Sciatic nerve (tissue), 2 donors: ENCODE results near the gene TMEM19. TPM values are rescaled to one million over a fixed set of nuclear protein-coding genes. Genes with fewer than 3 reads are reported as not detected.
A peak's percentile ranks its signal among the peaks of the same experiment; 100 is the strongest.
"Not testable (repeated sequence)": the region's sequence is repeated elsewhere in the genome, so short reads cannot be mapped to it uniquely, and the experiment has no call there.

ENCODE experiments used
- ATAC-seq: fragments of 200-7000 bp; cut with Tn5 transposase; one replicate; pipeline ENCODE4 v1.9.1; 2020; ENCODE audit warnings: mild to moderate bottlenecking, moderate library complexity
- DNase-seq: peaks from one replicate; pipeline ENCODE4 v3.0.0-alpha.2; 2020; ENCODE audit warnings: low spot score
- intact Hi-C: fragments of 100-400 bp; cut with DNase I; formaldehyde crosslinking; loops from one replicate; pipeline ENCODE4 v1.14.2; 2022
- total RNA-seq: library from RNA; stranded (reverse); fragmentation: NEBNext Ultra II Directional; extraction: Animal tissue kit (Norgen Biotek cat#: 25700); gene quantifications from one replicate; pipeline ENCODE4 v1.2.1, GENCODE V29; 2021
- donor health status: DM: no; HTN: no; CAD: no.
- donor health status: DM: no; HTN: no; CAD: no.

Gene TMEM19
- total RNA-seq, 1 donor from 2014 or later = 20.7 TPM

GRCh38 chr12:71702181-71702580 is 16.3 kb downstream of the TMEM19 start:
- intact Hi-C loops, DNase-seq, ATAC-seq: not testable (repeated sequence)

DNA sequence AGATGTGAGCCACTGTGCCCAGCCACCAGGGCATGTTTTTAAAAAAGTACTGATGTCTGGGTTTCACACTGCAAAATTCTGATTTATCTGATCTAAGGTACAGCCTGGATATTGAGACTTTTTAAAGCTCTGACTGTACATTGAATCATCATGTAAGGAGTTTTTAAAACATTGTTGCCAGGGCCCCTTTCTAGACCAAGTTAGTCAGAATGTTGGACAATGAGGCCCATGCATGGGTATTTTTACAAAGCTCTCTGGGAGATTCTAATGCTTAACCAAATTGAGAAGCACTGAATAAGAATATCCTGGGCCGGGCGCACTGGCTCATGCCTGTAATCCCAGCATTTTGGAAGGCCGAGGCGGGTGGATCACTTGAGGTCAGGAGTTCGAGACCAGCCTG is 16.7 kb downstream of the TMEM19 start:
- ATAC-seq = no peak
- no peak for DNase-seq
- intact Hi-C loops = no loop called here

- intact Hi-C loops = no loop called here
- no peak for ATAC-seq
- no peak for DNase-seq
These were observed 17.3 kb downstream of the TMEM19 start for GRCh38 chr12:71703206-71703605.

DNA sequence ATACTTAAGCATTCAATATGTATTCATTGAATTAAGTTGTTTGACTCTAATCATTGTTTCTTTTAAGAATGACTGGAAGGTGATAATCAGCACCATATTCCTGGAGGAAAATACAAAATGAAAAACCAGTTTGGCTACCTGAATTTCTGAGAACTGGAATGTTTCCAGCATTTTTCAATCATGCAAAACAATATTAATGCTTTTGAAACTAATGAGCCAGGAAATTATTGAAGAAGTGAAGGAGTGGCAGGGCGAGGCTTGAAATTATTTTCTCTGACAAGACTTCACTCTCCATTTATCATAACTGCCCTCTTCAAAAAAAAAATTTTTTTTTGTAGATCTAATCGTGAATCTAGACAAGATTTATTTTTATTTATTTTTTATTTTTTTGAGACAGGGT is 19.0 kb downstream of the TMEM19 start:
- DNase-seq = no peak
- intact Hi-C loops = no loop called here
- no peak for ATAC-seq

GRCh38 chr12:71708658-71709057 is 22.8 kb downstream of the TMEM19 start:
- DNase-seq (no peak), ATAC-seq (no peak)
- intact Hi-C loops = no loop called here

GRCh38 chr12:71710276-71711125 is 24.6 kb downstream of the TMEM19 start:
- ATAC-seq (no peak), DNase-seq (no peak)
- intact Hi-C loops = no loop called here

DNA sequence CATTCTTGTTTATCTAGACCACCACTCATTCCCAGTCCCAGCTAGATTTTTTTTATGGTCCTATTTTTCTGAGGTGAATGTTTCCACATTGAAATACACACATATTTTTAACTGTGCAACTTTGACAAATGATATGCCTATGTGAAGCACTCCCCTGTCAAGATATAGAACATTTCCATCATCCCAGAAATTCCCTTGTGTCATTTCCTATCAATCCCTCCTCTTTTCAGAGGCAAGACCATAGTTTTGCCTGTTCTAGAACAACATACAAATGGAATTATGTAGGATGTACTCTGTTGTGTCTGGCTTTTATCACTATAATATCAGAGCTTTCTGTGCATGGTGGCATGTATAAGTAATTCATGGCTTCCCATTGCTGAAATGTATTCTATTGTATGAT is 32.7 kb downstream of the TMEM19 start:
- DNase-seq = no peak

GRCh38 chr12:71719647-71720370 is 33.9 kb downstream of the TMEM19 start:
- no peak for DNase-seq
- intact Hi-C loops = no loop called here
- ATAC-seq = no peak

More for the DNA sequence above, 32.7 kb downstream of the TMEM19 start:
- intact Hi-C loops = no loop called here
- ATAC-seq = no peak

DNA sequence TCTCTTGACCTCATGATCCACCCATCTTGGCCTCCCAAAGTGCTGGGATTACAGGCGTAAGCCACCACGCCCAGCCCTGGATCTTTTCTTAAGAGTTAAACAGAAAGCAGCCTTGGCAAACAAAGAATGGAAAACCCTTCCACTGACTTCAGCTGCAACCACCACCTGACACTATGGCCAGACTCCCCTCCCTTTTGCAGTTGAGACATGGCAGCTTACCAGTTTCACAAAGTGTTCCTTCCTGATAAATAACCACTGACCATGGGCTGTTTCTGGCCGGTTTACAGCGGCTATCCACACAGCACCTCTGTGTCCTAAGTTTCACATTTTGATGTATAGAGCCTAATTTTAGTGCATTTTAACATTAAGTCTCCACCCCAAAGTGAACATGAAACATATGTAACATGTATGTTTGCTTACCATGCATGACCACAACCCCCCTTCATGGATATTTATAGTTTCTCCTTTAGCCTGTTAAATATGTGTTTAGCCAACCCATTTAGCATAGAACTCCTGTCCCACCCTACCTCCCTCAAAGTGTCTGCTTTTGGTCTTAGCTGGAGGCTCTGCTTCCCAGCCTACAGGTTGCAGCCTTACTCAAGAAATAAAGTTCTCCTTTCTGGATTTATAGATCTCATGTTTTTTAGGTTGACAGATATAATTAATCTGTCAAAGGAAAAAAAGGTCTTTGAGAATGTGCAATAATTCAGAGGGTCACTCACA is 36.1 kb downstream of the TMEM19 start:
- intact Hi-C loops = no loop called here
- DNase-seq (no peak), ATAC-seq (peak; percentile 29)

DNA sequence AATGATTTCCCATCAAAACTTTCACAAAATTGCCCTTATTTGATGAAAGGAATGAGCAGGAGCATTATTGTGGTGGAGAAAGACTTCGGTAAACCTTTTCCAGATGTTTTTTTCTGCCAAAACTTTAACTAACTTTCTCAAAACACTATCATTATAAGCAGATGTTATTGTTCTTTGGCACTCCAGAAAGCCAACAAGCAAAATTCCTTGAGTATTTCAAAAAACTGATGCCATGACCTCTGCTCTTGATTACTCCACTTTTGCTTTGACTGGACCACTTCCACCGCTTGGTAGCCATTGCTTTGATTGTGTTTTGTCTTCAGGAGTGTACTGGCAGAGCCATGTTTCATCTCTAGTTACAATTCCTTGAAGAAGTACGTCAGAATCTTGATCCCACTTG is 39.1 kb downstream of the TMEM19 start:
- ATAC-seq (peak; percentile 90), DNase-seq (no peak)
- intact Hi-C loops = no loop called here

DNA sequence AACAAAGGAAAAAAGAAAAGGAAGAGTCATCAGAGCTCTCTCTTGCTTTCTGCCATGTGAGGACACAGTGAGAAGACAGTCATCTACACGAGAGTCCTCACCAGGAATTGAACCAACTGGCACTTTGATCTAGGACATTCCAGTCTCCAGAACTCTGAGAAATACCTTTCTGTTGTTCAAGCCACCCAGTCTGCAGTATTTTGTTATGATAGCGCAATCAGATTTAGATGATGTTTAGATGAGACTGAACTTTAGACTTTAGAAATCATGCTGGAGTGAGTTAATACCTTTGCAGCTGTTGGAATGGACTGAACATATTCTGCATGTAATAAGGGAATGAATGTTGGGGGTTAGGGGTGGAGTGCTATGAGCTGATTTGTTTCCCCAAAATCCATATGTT is 40.7 kb downstream of the TMEM19 start:
- DNase-seq (no peak), ATAC-seq (no peak)
- intact Hi-C loops = no loop called here

GRCh38 chr12:71727958-71728357 is 42.1 kb downstream of the TMEM19 start:
- no peak for ATAC-seq
- intact Hi-C loops = no loop called here
- no peak for DNase-seq

DNA sequence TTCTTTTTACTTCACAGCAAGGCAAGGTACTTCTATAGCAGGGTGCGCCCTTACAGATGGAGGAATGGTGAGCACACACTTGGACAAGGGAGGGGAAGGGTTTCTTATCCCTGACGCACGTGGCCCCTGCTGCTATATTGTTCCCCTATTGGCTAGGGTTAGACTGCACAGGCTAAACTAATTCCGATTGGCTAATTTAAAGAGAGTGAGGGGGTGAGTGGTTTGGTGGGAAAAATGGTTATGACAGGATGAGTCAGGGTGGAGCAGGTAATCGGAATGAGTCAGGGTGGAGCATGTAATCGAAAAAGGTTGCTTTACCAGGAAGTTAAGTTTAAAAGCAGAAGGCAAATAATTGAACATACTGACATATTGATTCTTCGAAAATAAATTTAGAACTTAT is 45.1 kb downstream of the TMEM19 start:
- intact Hi-C loops = no loop called here

DNA sequence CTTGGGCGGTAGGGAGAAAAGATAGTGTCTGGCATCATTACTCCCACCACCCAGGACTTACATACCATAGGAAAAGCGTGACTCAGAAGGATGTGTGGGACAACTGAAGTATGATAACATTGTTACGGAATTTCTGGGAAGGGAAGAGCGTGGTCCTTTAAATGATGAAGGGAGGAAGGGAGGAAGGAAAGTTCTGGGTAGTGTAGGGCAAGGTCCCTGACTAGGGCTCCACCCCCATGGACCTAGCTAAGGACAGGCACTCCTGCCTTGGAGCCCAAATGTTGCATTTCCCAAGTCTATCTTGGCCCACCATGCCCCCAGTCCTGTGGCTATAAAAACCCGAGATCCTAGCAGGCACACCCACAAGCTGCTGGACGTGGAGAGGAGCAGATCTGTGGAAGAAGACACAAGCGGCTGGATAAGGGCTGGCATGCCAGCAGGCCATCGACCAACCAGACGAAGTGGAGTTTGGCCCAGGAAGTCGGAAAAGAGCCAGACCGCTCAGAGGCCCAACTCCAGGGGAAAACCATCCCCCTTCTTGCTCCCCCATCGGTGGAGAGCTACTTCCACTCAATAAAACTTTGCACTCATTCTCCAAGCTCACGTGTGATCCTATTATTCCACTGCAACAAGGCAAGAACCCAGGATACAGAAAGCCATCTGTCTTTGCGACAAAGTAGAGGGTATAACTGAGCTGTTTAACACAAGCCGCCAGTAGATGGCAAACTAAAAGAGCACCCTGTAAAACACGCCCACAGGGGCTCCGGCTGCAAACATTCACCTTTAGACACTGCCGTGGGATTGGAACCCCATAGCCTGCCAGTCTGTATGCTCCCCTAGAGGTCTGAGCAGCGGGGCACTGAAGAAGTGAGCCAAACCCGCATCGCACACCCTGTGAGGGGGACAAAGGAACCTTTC is 45.8 kb downstream of the TMEM19 start:
- intact Hi-C loops = no loop called here
- ATAC-seq (no peak), DNase-seq (no peak)

More for the DNA sequence above, 45.1 kb downstream of the TMEM19 start:
- ATAC-seq = no peak
- no peak for DNase-seq

- ATAC-seq (no peak), DNase-seq (no peak)
- intact Hi-C loops = no loop called here
These were observed 46.5 kb downstream of the TMEM19 start for GRCh38 chr12:71732357-71732712.

- ATAC-seq (no peak), DNase-seq (no peak)
- intact Hi-C loops = no loop called here
These were observed 51.3 kb downstream of the TMEM19 start for GRCh38 chr12:71737197-71737596.

GRCh38 chr12:71742998-71743397 is 57.1 kb downstream of the TMEM19 start:
- intact Hi-C loops = loop anchor here (10.0 kb wide), 1 partner anchor 318 kb away; no protein-coding TSS in a partner anchor
- DNase-seq = no peak
- no peak for ATAC-seq

GRCh38 chr12:71744522-71745300 is 58.8 kb downstream of the TMEM19 start:
- intact Hi-C loops = loop anchor here (10.0 kb wide), 1 partner anchor 320 kb away; no protein-coding TSS in a partner anchor
- DNase-seq (no peak), ATAC-seq (no peak)
